Spleen (tissue), 7 donors: Measurements from ENCODE around the gene FOXK1.

ENCODE experiments used
- POLR2A ChIP-seq, 3 donors: fragments of 450-650 bp; IDR thresholded peaks; one replicate each; pipeline ENCODE4 v1.5.1; 2017; ENCODE audit warnings: antibody characterized with exemption in 3 of 3, mild to moderate bottlenecking in 1 of 3
- TF ChIP-seq, protein P1 (sequence below), 11 experiments: fragments of 200-600 bp in 7 of 11; fragments of 450-650 bp in 4 of 11; sonication (generic) in 4 of 11; IDR thresholded peaks in 8 of 11; conservative IDR thresholded peaks in 3 of 11; 1 replicate in 7 of 11; 2 replicates in 4 of 11; pipeline versions ENCODE4 v1.4.0 to v1.8.0; 2016 to 2021; ENCODE audit warnings: antibody characterized with exemption in 11 of 11, inconsistent platforms in 4 of 11, mild to moderate bottlenecking in 1 of 11
- donor health status: DM: no; HTN: no; CAD: no; lungs with moderate emphysema.
- donor health status: DM: no; HTN: no; CAD: no.
- donor health status: DM: no; HTN: no; CAD: no.

DNA sequence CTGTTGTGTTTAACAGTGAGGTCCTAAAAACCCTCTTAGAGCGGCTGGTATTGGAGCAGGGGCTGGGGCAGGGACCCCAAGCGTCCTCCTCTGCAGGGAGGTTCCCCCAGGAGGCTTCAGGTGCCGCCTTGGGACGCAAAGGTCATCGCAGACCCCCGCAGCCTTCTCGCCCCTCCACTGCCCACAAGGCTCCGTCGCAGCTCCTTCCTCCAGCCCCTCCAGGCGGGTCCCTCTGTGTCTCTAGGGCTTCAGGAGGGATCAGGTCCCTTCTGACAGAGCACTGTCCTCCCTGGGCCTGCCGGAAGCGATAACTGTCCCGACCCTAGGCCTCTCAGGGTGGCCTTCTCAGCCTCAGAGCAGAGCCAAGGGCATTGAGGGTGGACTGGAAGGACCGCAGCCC, 67.3 kb downstream of the FOXK1 start:
- TF ChIP-seq, protein P1, sequence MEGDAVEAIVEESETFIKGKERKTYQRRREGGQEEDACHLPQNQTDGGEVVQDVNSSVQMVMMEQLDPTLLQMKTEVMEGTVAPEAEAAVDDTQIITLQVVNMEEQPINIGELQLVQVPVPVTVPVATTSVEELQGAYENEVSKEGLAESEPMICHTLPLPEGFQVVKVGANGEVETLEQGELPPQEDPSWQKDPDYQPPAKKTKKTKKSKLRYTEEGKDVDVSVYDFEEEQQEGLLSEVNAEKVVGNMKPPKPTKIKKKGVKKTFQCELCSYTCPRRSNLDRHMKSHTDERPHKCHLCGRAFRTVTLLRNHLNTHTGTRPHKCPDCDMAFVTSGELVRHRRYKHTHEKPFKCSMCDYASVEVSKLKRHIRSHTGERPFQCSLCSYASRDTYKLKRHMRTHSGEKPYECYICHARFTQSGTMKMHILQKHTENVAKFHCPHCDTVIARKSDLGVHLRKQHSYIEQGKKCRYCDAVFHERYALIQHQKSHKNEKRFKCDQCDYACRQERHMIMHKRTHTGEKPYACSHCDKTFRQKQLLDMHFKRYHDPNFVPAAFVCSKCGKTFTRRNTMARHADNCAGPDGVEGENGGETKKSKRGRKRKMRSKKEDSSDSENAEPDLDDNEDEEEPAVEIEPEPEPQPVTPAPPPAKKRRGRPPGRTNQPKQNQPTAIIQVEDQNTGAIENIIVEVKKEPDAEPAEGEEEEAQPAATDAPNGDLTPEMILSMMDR (IDR thresholded peaks at IDR 0.05 in 8 of 11, conservative IDR thresholded peaks at IDR 0.05 in 3 of 11) = no peak
- no peak for TF ChIP-seq POLR2A (IDR thresholded peaks at IDR 0.05)
